DMS114 treated with DMSO at 0.1 percent for 48 hours (cell line): Measurements from ENCODE around the gene WDR7.

Source experiments
- DNase-seq: peaks from one replicate; lab custom pipeline; 2025; ENCODE audit not compliant: unreplicated experiment; lab: John Stamatoyannopoulos, UW

Gene WDR7

DNA sequence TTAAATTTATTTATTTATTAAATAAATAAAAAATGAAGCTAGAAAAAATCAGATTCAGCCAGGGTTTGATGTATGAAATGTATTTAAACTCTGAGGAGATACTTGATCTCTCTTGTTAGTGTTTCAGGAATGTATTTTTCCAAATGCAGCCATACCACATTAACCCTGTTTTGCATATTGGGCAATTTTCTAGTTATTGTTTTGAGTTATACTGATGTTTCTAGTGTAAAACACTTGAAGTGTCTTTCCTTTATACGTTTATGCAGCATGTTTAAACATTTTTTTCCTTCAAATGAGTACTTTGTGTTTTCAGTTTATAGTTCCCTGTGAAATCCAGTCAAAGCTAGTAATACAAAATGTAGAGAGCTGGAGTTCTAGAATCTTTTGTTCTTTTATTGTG is 69.9 kb downstream of the WDR7 start:
- DNase-seq = no peak

GRCh38 chr18:56721491-56721890 is 70.3 kb downstream of the WDR7 start:
- DNase-seq = no peak

DNA sequence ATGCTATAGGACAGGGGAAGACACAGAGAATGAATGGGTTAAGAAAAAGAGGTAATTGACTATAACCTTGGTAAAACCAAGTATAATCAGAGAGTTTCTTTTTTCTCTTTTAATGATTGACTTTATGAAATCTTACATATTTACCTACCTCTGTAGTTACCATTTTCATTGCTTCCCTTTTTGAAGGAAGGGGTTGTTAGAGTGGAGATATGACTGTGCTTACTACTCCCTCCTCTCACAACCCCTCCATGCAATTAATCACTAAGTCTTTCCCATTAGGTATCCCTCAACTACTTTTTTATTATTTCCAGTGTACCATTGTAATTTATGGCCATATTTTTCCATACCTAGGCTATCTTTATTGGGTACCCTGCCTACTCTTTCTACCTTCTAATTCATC is 71.4 kb downstream of the WDR7 start:
- no peak for DNase-seq

- DNase-seq = no peak
Observed at GRCh38 chr18:56723068-56723467, 71.9 kb downstream of the WDR7 start.

DNA sequence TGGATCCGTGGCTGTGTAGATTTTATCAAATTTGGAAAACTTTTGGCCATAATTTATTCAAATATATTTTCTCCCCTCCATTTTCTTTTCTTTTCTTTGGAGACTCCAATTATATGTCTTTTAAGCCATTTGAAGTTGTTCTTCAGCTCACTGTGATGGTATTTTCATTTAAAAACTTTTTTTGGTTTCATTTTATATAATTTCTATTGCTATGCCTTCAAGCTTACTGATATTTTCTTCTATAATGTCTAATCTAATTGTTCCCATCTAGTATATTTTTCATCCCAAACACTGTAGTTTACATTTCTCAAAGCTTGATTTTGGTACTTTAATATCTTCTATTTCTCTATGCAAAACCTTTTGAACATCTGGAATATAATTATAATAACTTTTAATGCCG is 72.5 kb downstream of the WDR7 start:
- no peak for DNase-seq

DNA sequence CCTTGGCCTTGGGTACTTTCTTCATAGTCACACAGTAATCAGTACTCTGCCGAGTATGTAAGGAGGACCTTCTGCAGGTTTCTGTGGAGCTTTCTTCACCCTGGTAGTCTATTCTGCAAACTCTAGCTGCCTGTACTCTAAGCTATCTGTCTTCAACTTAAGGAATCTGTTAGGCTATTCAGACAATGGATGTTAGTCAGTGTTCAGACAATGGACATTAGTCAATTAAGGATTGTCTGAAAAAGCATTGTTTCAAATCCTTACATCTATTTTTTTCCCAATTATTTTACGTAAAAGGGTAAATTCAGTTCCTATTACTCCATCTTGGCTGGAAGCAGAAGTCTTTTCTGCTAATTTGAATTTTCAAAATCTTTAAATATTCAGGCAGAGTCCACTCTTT is 75.7 kb downstream of the WDR7 start:
- DNase-seq = no peak

DNA sequence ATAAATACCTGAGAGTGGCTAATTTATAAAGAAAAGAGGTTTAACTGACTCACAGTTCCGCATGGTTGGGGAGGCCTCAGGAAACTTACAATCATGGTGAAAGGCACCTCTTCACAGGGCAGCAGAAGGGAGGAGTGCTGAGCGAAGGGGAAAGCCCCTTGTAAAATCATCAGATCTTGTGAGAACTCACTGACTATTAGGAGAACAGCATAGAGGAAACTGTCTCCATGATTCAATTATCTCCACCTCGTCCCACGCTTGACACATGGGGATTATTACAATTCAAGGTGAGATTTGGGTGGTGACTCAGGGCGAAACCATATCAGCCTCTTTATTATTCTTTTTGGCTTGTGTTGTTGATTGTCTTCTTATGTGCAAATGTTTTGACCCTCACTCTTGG is 76.2 kb downstream of the WDR7 start:
- no peak for DNase-seq

DNA sequence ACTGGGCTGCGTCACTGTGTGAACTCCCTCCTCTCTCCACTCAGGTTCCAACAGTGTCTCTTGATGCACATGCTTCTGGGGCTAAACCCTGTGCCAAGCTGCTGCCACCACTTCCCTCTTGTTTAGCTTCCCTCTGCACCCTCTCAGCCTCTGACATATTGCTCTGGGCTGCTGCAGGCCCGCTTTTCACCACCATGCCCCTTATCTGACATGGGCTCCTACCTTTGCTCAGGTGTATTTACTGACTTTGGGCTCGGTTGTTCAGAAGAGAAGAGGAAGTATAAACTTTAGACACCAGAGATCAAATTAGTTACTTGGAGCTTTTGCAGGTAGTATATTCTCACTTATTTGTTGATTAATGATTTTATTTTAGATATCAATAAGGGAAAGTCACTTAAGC is 77.6 kb downstream of the WDR7 start:
- no peak for DNase-seq

GRCh38 chr18:56738184-56738583 is 87.0 kb downstream of the WDR7 start:
- no peak for DNase-seq

DNA sequence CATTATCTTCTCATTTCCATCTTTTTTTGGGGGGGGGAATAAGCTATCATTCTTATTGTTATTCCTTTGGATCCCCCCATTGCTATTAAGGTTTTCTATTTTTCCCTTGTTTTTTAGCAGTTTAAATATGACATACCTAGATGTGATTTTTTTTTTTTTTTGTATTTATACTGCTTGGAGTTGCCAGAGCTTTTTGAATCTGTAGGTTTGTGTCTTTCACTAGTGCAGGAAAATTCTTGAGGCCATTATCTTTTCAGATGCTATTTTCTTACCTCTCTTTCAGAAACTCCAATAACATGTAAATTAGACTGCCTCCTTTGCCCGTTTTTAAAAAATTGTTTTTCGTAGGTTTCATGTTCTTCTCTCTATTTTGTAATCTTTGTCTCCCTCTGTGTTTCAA is 88.6 kb downstream of the WDR7 start:
- DNase-seq = no peak

- no peak for DNase-seq
Observed at GRCh38 chr18:56740645-56741044, 89.5 kb downstream of the WDR7 start.

GRCh38 chr18:56741685-56742084 is 90.5 kb downstream of the WDR7 start:
- no peak for DNase-seq

DNA sequence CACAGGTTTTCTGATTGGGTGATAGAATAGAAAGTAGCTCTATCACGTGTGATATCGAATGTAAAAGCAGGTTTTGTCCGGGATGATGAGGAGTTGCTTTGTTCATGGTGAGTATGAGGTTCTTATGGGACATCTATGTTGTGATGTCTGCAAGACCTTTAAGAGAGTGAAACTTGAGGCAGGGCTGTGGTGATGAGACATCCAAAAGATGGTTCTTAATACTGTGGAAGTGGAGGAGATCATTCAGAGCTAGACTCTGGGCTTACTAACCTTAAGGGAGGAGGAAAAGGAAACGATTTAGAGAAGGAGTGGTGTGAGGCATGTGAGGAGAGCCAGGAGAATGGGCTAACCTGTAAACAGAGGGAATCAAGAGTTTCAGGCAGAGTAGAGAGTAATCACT is 92.0 kb downstream of the WDR7 start:
- no peak for DNase-seq

GRCh38 chr18:56747032-56747658 is 96.0 kb downstream of the WDR7 start:
- DNase-seq = no peak

DNA sequence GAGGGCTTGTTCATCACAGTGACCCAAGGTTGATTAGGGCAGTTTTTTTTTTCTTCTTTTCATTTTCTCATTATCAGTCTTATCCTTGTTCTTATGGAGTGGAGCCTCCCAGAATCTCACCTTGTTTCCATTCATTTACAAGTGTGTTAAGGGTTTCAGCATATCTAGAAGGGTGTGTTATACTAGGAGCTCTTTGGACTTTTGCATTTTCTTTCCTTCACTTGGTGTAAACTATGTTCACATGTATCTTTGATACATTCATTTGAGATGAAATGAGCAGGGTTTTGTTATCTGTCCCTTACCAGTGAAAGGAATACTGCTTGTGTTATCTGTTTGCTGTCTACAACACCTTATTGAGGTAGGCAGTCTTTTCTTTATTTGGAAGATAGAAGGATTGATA is 96.7 kb downstream of the WDR7 start:
- no peak for DNase-seq

GRCh38 chr18:56748698-56749268 is 97.6 kb downstream of the WDR7 start:
- DNase-seq = peak; percentile 25

GRCh38 chr18:56756966-56757365 is 105.8 kb downstream of the WDR7 start:
- no peak for DNase-seq

DNA sequence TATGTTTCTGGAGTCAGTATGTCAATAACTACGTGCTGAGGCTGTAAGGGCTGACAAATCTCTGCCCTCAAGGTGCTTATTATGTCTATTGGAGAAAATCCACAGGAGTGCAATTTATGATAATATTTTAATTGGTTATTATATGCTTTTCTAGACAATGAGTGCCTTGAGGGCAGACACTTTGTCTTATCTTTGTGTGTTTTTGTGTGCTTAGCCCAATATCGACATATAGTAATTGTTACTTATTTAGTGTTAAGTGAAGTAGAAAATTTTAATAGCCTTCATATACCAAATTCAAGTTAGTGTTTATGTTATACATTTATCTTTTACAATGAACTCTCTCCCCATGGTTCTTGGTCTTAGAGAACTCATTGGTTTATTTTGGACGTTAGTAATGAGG is 118.9 kb downstream of the WDR7 start:
- DNase-seq = no peak

- DNase-seq = no peak
Observed at GRCh38 chr18:56770873-56771272, 119.7 kb downstream of the WDR7 start.

- DNase-seq = no peak
Observed at GRCh38 chr18:56775701-56776100, 124.5 kb downstream of the WDR7 start.

DNA sequence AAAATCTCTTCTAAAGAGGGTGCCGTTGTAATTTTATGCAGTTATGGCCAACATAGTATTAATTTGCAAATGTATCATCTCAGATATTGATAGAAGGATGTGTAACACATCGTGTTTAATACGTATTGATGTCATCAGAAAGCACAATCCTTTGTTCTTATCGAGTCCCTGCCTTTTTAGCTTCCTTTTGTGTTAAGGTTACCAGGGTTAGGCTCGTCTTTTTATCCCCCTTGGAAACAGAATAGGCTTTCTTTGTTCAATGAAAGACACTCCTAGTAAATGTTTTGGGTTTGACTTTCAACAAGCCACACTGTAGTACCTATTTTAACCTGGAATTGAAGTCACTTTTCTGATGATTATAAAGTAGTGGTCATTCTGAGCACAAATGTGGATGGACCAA is 136.2 kb downstream of the WDR7 start:
- no peak for DNase-seq

GRCh38 chr18:56789004-56789888 is 138.1 kb downstream of the WDR7 start:
- DNase-seq = no peak

DNA sequence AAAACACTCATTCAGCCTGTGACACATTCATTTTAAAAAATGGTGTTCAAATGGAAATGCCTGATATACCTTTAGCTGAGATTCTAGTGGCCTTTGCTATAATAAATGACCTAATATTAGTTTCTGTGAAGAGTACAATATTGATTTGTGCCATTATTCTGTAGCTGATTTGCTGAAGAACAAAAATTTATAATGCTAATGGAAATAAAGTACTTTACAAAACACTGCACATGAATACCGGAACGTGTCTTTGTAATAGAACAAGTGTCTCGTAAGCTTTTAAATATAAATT is 138.7 kb downstream of the WDR7 start:
- no peak for DNase-seq
